GM12873 (cell line): ENCODE measurements around the gene CALHM3.

ENCODE experiments used
- TF ChIP-seq, protein P1 (sequence below): IDR thresholded peaks from 2 replicates; pipeline ENCODE4 v1.5.1; 2012; ENCODE audit warnings: low read depth, mild to moderate bottlenecking, moderate library complexity, low read length, control low read depth; ENCODE audit not compliant: insufficient read depth; ENCODE audit errors: missing control alignments

The CALHM3 gene

DNA sequence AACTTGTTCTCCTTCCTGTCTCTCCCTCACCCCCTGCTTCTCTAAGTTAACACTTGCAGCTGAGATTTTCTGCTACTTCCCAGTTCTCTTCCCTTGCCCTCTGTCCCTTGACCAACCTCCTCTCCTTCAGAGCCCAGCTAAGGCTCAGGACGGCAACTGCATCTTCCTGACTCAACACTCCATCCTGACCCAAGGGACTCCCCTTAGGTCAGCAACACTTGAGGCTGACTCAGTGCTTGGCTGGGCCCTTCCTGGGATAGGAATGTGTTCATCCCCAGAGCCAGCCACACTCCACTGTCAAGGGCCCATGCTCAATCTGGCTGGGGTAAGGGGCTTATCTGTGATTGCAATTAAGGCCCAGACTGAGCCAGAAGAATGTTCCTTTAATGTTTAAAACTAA, 30.3 kb downstream of the CALHM3 start:
- TF ChIP-seq, protein P1, sequence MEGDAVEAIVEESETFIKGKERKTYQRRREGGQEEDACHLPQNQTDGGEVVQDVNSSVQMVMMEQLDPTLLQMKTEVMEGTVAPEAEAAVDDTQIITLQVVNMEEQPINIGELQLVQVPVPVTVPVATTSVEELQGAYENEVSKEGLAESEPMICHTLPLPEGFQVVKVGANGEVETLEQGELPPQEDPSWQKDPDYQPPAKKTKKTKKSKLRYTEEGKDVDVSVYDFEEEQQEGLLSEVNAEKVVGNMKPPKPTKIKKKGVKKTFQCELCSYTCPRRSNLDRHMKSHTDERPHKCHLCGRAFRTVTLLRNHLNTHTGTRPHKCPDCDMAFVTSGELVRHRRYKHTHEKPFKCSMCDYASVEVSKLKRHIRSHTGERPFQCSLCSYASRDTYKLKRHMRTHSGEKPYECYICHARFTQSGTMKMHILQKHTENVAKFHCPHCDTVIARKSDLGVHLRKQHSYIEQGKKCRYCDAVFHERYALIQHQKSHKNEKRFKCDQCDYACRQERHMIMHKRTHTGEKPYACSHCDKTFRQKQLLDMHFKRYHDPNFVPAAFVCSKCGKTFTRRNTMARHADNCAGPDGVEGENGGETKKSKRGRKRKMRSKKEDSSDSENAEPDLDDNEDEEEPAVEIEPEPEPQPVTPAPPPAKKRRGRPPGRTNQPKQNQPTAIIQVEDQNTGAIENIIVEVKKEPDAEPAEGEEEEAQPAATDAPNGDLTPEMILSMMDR, result no peak

DNA sequence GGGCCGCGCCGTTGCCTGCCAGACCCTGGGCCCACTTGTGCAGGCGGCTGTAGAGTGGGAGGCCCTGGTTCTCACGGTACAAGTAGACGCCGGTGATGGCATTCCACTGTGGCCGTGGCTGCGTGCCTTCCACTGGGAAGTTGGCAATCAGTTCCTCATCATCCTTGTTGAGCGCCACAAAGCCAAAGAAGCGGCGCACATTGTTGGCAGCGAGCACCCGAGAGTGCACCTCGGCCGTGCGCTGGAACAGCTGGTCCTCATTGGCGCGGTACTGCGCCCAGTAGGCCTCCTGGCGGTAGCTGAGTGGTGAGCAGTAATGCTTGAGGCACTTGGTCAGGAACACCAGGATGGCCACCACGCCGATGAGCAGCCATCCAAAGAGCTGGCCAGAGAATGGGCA, 31.9 kb downstream of the CALHM3 start:
- TF ChIP-seq, protein P1, result no peak

DNA sequence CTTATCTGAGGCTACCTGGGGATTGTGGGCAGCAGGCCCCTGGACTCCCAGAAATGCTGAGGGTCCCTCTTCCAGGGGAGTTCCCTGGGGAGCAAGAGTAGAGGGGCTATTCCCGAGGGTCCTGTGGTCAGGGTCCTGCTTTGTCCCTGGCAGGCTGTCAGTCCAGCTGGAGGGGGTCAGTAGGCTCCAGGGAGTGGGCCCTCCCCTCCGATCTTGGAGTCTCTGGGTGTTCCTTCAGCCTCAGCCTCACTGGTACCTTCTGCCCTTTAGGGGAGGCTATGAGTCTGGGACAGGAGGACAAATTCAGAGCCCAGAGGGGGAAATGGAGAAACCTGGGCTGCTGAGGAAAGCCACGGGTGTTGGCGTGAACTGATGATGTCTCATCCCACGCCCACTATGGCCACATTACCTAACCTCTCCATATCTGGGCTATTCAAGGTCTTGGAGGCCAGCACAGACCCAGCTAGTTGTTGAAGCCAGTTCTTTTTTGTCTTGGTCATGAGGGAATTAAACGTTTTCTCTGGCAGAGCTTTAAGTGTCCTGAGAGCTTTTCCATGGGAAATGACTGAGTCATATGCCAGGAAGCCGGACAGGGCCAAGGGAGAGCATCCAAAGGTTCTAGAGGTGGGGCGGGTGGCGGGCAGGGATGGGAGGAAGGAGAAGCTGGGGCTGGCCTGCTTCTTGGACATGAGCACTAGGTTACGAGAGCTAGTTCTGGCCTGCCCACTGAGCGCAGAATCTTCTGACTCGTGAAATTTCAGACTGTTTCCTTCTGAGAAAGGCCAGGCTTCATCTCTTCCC, 33.1 kb downstream of the CALHM3 start:
- TF ChIP-seq, protein P1, result no peak

DNA sequence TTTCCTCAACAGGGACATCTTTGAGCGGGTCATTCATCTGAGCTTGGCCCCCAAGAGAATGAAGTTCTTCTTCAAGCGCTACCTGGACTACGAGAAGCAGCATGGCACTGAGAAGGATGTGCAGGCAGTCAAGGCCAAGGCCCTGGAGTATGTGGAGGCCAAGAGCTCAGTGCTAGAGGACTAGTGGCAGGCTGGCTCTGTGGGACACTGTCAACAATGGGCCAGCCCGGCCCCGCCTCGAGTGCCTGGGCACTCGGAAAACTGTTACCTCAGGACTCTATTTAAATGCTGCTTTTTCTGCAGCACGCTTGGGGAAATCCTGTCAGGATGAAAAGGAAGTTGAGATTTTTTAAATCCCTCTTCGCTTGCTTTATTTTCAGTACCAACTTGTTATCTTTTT, 33.7 kb downstream of the CALHM3 start:
- TF ChIP-seq, protein P1, result no peak

DNA sequence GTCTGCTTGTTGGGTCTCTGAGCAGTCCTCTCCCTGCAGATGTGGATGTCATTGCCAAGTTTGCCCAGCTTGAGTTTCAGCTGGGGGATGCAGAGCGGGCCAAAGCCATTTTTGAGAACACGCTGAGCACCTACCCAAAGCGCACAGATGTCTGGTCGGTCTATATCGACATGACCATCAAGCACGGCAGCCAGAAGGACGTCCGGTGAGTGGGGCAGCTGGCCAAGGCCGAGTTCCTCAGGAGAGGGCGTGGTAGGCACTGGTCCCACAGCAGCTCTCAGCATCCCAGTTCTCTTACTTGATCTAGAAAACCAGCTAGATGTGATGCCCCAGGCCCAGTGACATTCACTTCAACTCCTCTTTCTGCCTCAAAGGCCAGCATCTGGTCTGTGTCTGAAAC, 34.6 kb downstream of the CALHM3 start:
- TF ChIP-seq, protein P1, result no peak

DNA sequence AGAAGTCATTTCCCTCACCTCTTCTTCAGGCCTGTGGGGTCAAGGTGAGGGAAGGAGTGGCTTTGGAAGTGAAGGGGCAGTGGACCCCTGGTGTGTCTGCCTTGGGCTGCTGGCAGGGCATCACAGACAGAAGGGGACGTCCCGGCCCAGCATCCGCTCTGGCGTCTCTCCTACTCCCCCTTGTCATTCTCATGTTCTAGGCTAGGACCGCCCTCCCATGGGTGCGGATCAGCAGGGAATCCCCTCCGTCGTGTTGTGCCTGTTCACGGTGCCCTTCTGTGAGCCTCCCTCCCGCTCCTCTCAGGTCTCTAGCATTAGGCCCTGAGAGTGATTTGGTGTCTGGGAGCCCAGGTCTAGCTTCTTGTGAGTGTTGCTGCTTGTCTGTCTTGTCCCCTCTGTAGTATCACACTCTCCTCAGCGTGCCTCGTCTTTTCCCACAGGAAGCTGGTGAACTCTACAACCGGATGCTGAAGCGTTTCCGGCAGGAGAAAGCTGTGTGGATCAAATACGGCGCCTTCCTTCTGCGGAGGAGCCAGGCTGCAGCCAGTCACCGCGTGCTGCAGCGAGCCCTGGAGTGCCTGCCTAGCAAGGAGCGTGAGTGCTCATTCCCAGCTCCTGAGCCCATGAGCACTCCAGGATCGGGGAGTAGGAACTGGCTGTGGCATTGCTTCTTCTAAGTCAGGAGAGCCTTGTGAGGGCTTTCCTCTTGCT, 35.4 kb downstream of the CALHM3 start:
- TF ChIP-seq, protein P1, result no peak

DNA sequence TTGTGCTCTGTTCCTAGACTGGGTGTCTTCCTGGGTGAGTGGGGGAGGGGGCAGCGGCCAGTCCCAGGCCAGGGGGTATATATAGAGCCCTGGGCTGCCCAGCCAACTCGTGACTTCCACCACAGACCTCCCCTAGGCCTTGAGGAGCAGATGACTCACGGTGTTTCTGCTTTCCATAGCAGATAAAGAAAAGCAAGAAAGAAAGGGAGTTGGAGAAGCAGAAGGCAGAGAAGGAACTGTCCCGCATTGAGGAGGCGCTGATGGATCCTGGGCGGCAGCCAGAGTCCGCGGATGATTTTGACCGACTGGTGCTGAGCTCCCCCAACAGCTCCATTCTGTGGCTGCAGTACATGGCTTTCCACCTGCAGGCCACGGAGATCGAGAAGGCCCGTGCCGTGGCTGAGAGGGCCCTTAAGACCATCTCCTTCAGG, 37.0 kb downstream of the CALHM3 start:
- TF ChIP-seq, protein P1, result no peak
